Measurements from ENCODE around the gene PROSER3.
"Not testable (repeated sequence)": the region's sequence is repeated elsewhere in the genome, so short reads cannot be mapped to it uniquely, and the experiment has no call there.

Gene PROSER3

GRCh38 chr19:35790981-35791813 is 33.2 kb downstream of the PROSER3 start:
- POLR2A ChIA-PET, result no interaction called here
- no peak for TF ChIP-seq NFRKB (IDR thresholded peaks at IDR 0.05)
- no peak for TF ChIP-seq ELF4 (IDR thresholded peaks at IDR 0.05)
- no peak for TF ChIP-seq FOXM1 (IDR thresholded peaks at IDR 0.05; ENCODE audit: borderline replicate concordance)
- no peak for TF ChIP-seq SUZ12 (IDR thresholded peaks at IDR 0.05)
- TF ChIP-seq PKNOX1 (IDR thresholded peaks at IDR 0.05), result no peak
- TF ChIP-seq TARDBP (IDR thresholded peaks at IDR 0.05), result no peak
- no peak for TF ChIP-seq ARNT (IDR thresholded peaks at IDR 0.05)
- TF ChIP-seq SP1 (IDR thresholded peaks at IDR 0.05), result no peak
- no peak for TF ChIP-seq HDGF (IDR thresholded peaks at IDR 0.05; ENCODE audit: borderline replicate concordance)
- no peak for TF ChIP-seq CTBP1 (IDR thresholded peaks at IDR 0.05; ENCODE audit: borderline replicate concordance)
- no peak for TF ChIP-seq ZNF384 (IDR thresholded peaks at IDR 0.05)
- no peak for TF ChIP-seq FOXK2 (IDR thresholded peaks at IDR 0.05)
- no peak for TF ChIP-seq BHLHE40 (IDR thresholded peaks at IDR 0.05; ENCODE audit: borderline replicate concordance)
- no peak for TF ChIP-seq LEF1 (IDR thresholded peaks at IDR 0.05; ENCODE audit: borderline replicate concordance)
- DNase-seq (ENCODE audit: extremely low spot score), result no peak
- CTCF ChIA-PET, result no interaction called here

- POLR2A ChIA-PET, result no interaction called here
- DNase-seq (ENCODE audit: extremely low spot score), result no peak
- CTCF ChIA-PET, result no interaction called here
- no peak for TF ChIP-seq PKNOX1 (IDR thresholded peaks at IDR 0.05)
- TF ChIP-seq NFRKB (IDR thresholded peaks at IDR 0.05), result no peak
- no peak for TF ChIP-seq BHLHE40 (IDR thresholded peaks at IDR 0.05; ENCODE audit: borderline replicate concordance)
- no peak for TF ChIP-seq LEF1 (IDR thresholded peaks at IDR 0.05; ENCODE audit: borderline replicate concordance)
Observed at GRCh38 chr19:35791814-35792279, 33.9 kb downstream of the PROSER3 start.

GRCh38 chr19:35792312-35792711 is 34.3 kb downstream of the PROSER3 start:
- no peak for TF ChIP-seq CTBP1 (IDR thresholded peaks at IDR 0.05; ENCODE audit: borderline replicate concordance)
- TF ChIP-seq L3MBTL2 (conservative IDR thresholded peaks at IDR 0.05), result no peak
- TF ChIP-seq BHLHE40 (IDR thresholded peaks at IDR 0.05; ENCODE audit: borderline replicate concordance), result no peak
- no peak for TF ChIP-seq SP1 (IDR thresholded peaks at IDR 0.05)
- TF ChIP-seq FOXK2 (IDR thresholded peaks at IDR 0.05), result no peak
- TF ChIP-seq ZNF384 (IDR thresholded peaks at IDR 0.05), result no peak
- no peak for TF ChIP-seq LEF1 (IDR thresholded peaks at IDR 0.05; ENCODE audit: borderline replicate concordance)
- no peak for TF ChIP-seq NFRKB (IDR thresholded peaks at IDR 0.05)
- TF ChIP-seq TARDBP (IDR thresholded peaks at IDR 0.05), result no peak
- TF ChIP-seq FOXA1 (IDR thresholded peaks at IDR 0.05), result no peak
- no peak for TF ChIP-seq ELF4 (IDR thresholded peaks at IDR 0.05)
- TF ChIP-seq HDGF (IDR thresholded peaks at IDR 0.05; ENCODE audit: borderline replicate concordance), result no peak
- no peak for TF ChIP-seq ARNT (IDR thresholded peaks at IDR 0.05)
- TF ChIP-seq PKNOX1 (IDR thresholded peaks at IDR 0.05), result no peak
- ChIA-PET POLR2A (no interaction called here), CTCF (no interaction called here)
- DNase-seq (ENCODE audit: extremely low spot score), result no peak

- no peak for DNase-seq (ENCODE audit: extremely low spot score)
- ChIA-PET POLR2A (no interaction called here), CTCF (no interaction called here)
- no peak for TF ChIP-seq SP1 (IDR thresholded peaks at IDR 0.05)
- no peak for TF ChIP-seq PKNOX1 (IDR thresholded peaks at IDR 0.05)
- no peak for TF ChIP-seq L3MBTL2 (conservative IDR thresholded peaks at IDR 0.05)
- no peak for TF ChIP-seq FOXK2 (IDR thresholded peaks at IDR 0.05)
- no peak for TF ChIP-seq TARDBP (IDR thresholded peaks at IDR 0.05)
- no peak for TF ChIP-seq ARNT (IDR thresholded peaks at IDR 0.05)
- TF ChIP-seq CTBP1 (IDR thresholded peaks at IDR 0.05; ENCODE audit: borderline replicate concordance), result no peak
- no peak for TF ChIP-seq FOXA1 (IDR thresholded peaks at IDR 0.05)
- no peak for TF ChIP-seq SUZ12 (IDR thresholded peaks at IDR 0.05)
- no peak for TF ChIP-seq ZNF384 (IDR thresholded peaks at IDR 0.05)
- TF ChIP-seq ELF4 (IDR thresholded peaks at IDR 0.05), result no peak
- no peak for TF ChIP-seq HDGF (IDR thresholded peaks at IDR 0.05; ENCODE audit: borderline replicate concordance)
- TF ChIP-seq LEF1 (IDR thresholded peaks at IDR 0.05; ENCODE audit: borderline replicate concordance), result no peak
Observed at GRCh38 chr19:35792888-35793287, 34.9 kb downstream of the PROSER3 start.

- CTCF ChIA-PET, result no interaction called here
- POLR2A ChIA-PET, result no interaction called here
- TF ChIP-seq PKNOX1 (IDR thresholded peaks at IDR 0.05), result no peak
- no peak for TF ChIP-seq ZNF384 (IDR thresholded peaks at IDR 0.05)
- no peak for TF ChIP-seq FOXM1 (IDR thresholded peaks at IDR 0.05; ENCODE audit: borderline replicate concordance)
- no peak for TF ChIP-seq FOXK2 (IDR thresholded peaks at IDR 0.05)
- TF ChIP-seq ELF4 (IDR thresholded peaks at IDR 0.05), result no peak
- TF ChIP-seq NFRKB (IDR thresholded peaks at IDR 0.05), result no peak
- TF ChIP-seq LEF1 (IDR thresholded peaks at IDR 0.05; ENCODE audit: borderline replicate concordance), result no peak
- TF ChIP-seq TARDBP (IDR thresholded peaks at IDR 0.05), result no peak
- no peak for TF ChIP-seq CTBP1 (IDR thresholded peaks at IDR 0.05; ENCODE audit: borderline replicate concordance)
- TF ChIP-seq FOXA1 (IDR thresholded peaks at IDR 0.05), result no peak
- TF ChIP-seq ARNT (IDR thresholded peaks at IDR 0.05), result no peak
- no peak for TF ChIP-seq L3MBTL2 (conservative IDR thresholded peaks at IDR 0.05)
- no peak for TF ChIP-seq SUZ12 (IDR thresholded peaks at IDR 0.05)
- TF ChIP-seq SP1 (IDR thresholded peaks at IDR 0.05), result no peak
- TF ChIP-seq BHLHE40 (IDR thresholded peaks at IDR 0.05; ENCODE audit: borderline replicate concordance), result no peak
- no peak for TF ChIP-seq HDGF (IDR thresholded peaks at IDR 0.05; ENCODE audit: borderline replicate concordance)
- no peak for DNase-seq (ENCODE audit: extremely low spot score)
Observed at GRCh38 chr19:35793381-35794165, 35.6 kb downstream of the PROSER3 start.

GRCh38 chr19:35795564-35795963 is 37.6 kb downstream of the PROSER3 start:
- CTCF ChIA-PET; POLR2A ChIA-PET; DNase-seq (ENCODE audit: extremely low spot score): not testable (repeated sequence)
